Measurements from ENCODE around the gene GRM7. TPM values are rescaled to one million over a fixed set of nuclear protein-coding genes. Genes with fewer than 3 reads are reported as not detected.

Gene GRM7
- total RNA-seq, 2 donors from 2014 or later: 0.68 to 3.9 TPM

GRCh38 chr3:7428206-7428718 is 567.3 kb downstream of the GRM7 start:
- Histone ChIP-seq H3K36me3 (no peaks in the 10 kb centered on the region), H3K4me3 (no peak overlapping the region), H3K27me3 (replicated peaks; ENCODE audit: insufficient read depth) (no peaks in the 10 kb centered on the region), H3K27ac (no peak overlapping the region), H3K4me1 (ENCODE audit: control insufficient read depth in 1 of 2, low read depth in 2 of 2) (peaks cover 7 to 19% of the 10 kb centered on the region in 2 donors), H3K9me3 (peaks cover 11% of the 10 kb centered on the region)
- no peak for DNase-seq (ENCODE audit: low spot score)
- TF ChIP-seq CTCF (IDR thresholded peaks at IDR 0.05): no peak
- no peak for ATAC-seq (ENCODE audit: insufficient number of reproducible peaks, low FRiP score, low read depth)

- no peaks in the 10 kb centered on the region for H3K36me3 ChIP-seq
These were observed 571.7 kb downstream of the GRM7 start for GRCh38 chr3:7432610-7433009.

GRCh38 chr3:7433073-7433472 is 572.2 kb downstream of the GRM7 start:
- H3K4me1 ChIP-seq (ENCODE audit: control insufficient read depth in 1 of 2, low read depth in 2 of 2): peaks cover 3 to 14% of the 10 kb centered on the region in 2 donors
- no peaks in the 10 kb centered on the region for H3K36me3 ChIP-seq
- no peaks in the 10 kb centered on the region for H3K27me3 ChIP-seq (replicated peaks; ENCODE audit: insufficient read depth)
- TF ChIP-seq CTCF (IDR thresholded peaks at IDR 0.05): no peak
- peaks cover 11% of the 10 kb centered on the region for H3K9me3 ChIP-seq
- no peak for DNase-seq (ENCODE audit: low spot score)
- no peak for ATAC-seq (ENCODE audit: insufficient number of reproducible peaks, low FRiP score, low read depth)
- no peak overlapping the region for H3K27ac ChIP-seq
- no peak overlapping the region for H3K4me3 ChIP-seq

More at GRCh38 chr3:7432610-7433009, 571.7 kb downstream of the GRM7 start:
- no peak for ATAC-seq (ENCODE audit: insufficient number of reproducible peaks, low FRiP score, low read depth)
- no peak for DNase-seq (ENCODE audit: low spot score)
- TF ChIP-seq CTCF (IDR thresholded peaks at IDR 0.05): no peak
- H3K4me1 ChIP-seq (ENCODE audit: control insufficient read depth in 1 of 2, low read depth in 2 of 2): peaks cover 7 to 18% of the 10 kb centered on the region in 2 donors
- H3K27ac ChIP-seq: no peak overlapping the region
- H3K9me3 ChIP-seq: peaks cover 11% of the 10 kb centered on the region
- no peaks in the 10 kb centered on the region for H3K27me3 ChIP-seq (replicated peaks; ENCODE audit: insufficient read depth)
- no peak overlapping the region for H3K4me3 ChIP-seq

- Histone ChIP-seq H3K27ac (no peak overlapping the region), H3K9me3 (peaks cover 11% of the 10 kb centered on the region), H3K4me3 (no peak overlapping the region), H3K36me3 (no peaks in the 10 kb centered on the region), H3K27me3 (replicated peaks; ENCODE audit: insufficient read depth) (no peaks in the 10 kb centered on the region), H3K4me1 (ENCODE audit: control insufficient read depth in 1 of 2, low read depth in 2 of 2) (no peaks in the 10 kb centered on the region)
- ATAC-seq (ENCODE audit: insufficient number of reproducible peaks, low FRiP score, low read depth) (no peak), DNase-seq (ENCODE audit: low spot score) (no peak)
- TF ChIP-seq CTCF (IDR thresholded peaks at IDR 0.05): no peak
These were observed 575.6 kb downstream of the GRM7 start for GRCh38 chr3:7436542-7436941.

GRCh38 chr3:7437231-7437630 is 576.3 kb downstream of the GRM7 start:
- no peaks in the 10 kb centered on the region for H3K36me3 ChIP-seq
- no peak for TF ChIP-seq CTCF (IDR thresholded peaks at IDR 0.05)
- no peaks in the 10 kb centered on the region for H3K4me1 ChIP-seq (ENCODE audit: control insufficient read depth in 1 of 2, low read depth in 2 of 2)
- H3K27ac ChIP-seq: no peak overlapping the region
- no peak for DNase-seq (ENCODE audit: low spot score)
- H3K4me3 ChIP-seq: no peak overlapping the region
- no peaks in the 10 kb centered on the region for H3K27me3 ChIP-seq (replicated peaks; ENCODE audit: insufficient read depth)
- no peak for ATAC-seq (ENCODE audit: insufficient number of reproducible peaks, low FRiP score, low read depth)
- H3K9me3 ChIP-seq: peaks cover 10% of the 10 kb centered on the region

All from thoracic aorta (tissue), 2 donors.